ENCODE results near the gene ALKBH8.
"Not testable (repeated sequence)": the region's sequence is repeated elsewhere in the genome, so short reads cannot be mapped to it uniquely, and the experiment has no call there.

ALKBH8 gene

GRCh38 chr11:107590460-107591377 is 25.2 kb upstream of the ALKBH8 start, which contains the start of gene ELMOD1:
ELMOD1 (plus strand) TSS chr11:107591147; CDS start chr11:107618190, 27,043 bp downstream.
- Mint-ChIP-seq H3K4me3 (peak within 1 kb of the TSS; percentile 91), H3K27me3 (peaks cover 56% of the 10 kb centered on the region), H3K27ac (peak within 1 kb of the TSS; percentile 38), H3K9me3 (ENCODE audit: low read depth) (no peaks in the 10 kb centered on the region), H3K36me3 (no peaks in the 10 kb centered on the region), H3K4me1 (ENCODE audit: low read depth) (peaks cover 22% of the 10 kb centered on the region)

GRCh38 chr11:107587306-107587979 is 21.9 kb upstream of the ALKBH8 start:
- Mint-ChIP-seq H3K4me3 (no peak overlapping the region), H3K27me3 (peaks cover 42% of the 10 kb centered on the region), H3K27ac (no peak overlapping the region), H3K36me3 (no peaks in the 10 kb centered on the region), H3K9me3 (ENCODE audit: low read depth) (no peaks in the 10 kb centered on the region), H3K4me1 (ENCODE audit: low read depth) (peaks cover 17% of the 10 kb centered on the region)

- no peak overlapping the region for H3K27ac Mint-ChIP-seq
- no peaks in the 10 kb centered on the region for H3K36me3 Mint-ChIP-seq
- no peaks in the 10 kb centered on the region for H3K4me1 Mint-ChIP-seq (ENCODE audit: low read depth)
- no peak overlapping the region for H3K4me3 Mint-ChIP-seq
- peaks cover 33% of the 10 kb centered on the region for H3K27me3 Mint-ChIP-seq
- peaks cover 4% of the 10 kb centered on the region for H3K9me3 Mint-ChIP-seq (ENCODE audit: low read depth)
Observed at GRCh38 chr11:107583629-107584195, 18.2 kb upstream of the ALKBH8 start.

- Mint-ChIP-seq H3K4me1 (ENCODE audit: low read depth) (no peaks in the 10 kb centered on the region), H3K36me3 (no peaks in the 10 kb centered on the region), H3K4me3 (no peak overlapping the region), H3K27ac (no peak overlapping the region), H3K9me3 (ENCODE audit: low read depth) (peaks cover 4% of the 10 kb centered on the region), H3K27me3 (peaks cover 12% of the 10 kb centered on the region)
Observed at GRCh38 chr11:107581147-107581546, 15.6 kb upstream of the ALKBH8 start.

GRCh38 chr11:107579169-107579568 is 13.6 kb upstream of the ALKBH8 start:
- H3K9me3 Mint-ChIP-seq (ENCODE audit: low read depth): not testable (repeated sequence)

GRCh38 chr11:107577346-107577711 is 11.8 kb upstream of the ALKBH8 start:
- peaks cover 2% of the 10 kb centered on the region for H3K36me3 Mint-ChIP-seq
- no peaks in the 10 kb centered on the region for H3K4me1 Mint-ChIP-seq (ENCODE audit: low read depth)
- no peak overlapping the region for H3K4me3 Mint-ChIP-seq
- peaks cover 4% of the 10 kb centered on the region for H3K9me3 Mint-ChIP-seq (ENCODE audit: low read depth)
- no peak overlapping the region for H3K27ac Mint-ChIP-seq
- H3K27me3 Mint-ChIP-seq: peaks cover 6% of the 10 kb centered on the region

More at GRCh38 chr11:107579169-107579568, 13.6 kb upstream of the ALKBH8 start:
- not testable (repeated sequence) for H3K4me3 Mint-ChIP-seq; H3K4me1 Mint-ChIP-seq (ENCODE audit: low read depth); H3K36me3 Mint-ChIP-seq; H3K27ac Mint-ChIP-seq
- peaks cover 10% of the 10 kb centered on the region for H3K27me3 Mint-ChIP-seq

- not testable (repeated sequence) for H3K4me1 Mint-ChIP-seq (ENCODE audit: low read depth); H3K27me3 Mint-ChIP-seq; H3K9me3 Mint-ChIP-seq (ENCODE audit: low read depth); H3K4me3 Mint-ChIP-seq; H3K27ac Mint-ChIP-seq; H3K36me3 Mint-ChIP-seq
Observed at GRCh38 chr11:107576497-107577345, 11.2 kb upstream of the ALKBH8 start.

GRCh38 chr11:107573438-107573837 is 7.9 kb upstream of the ALKBH8 start:
- Mint-ChIP-seq H3K9me3 (ENCODE audit: low read depth) (no peaks in the 10 kb centered on the region), H3K27me3 (no peaks in the 10 kb centered on the region), H3K36me3 (peaks cover 2% of the 10 kb centered on the region), H3K4me3 (no peak overlapping the region), H3K27ac (no peak overlapping the region), H3K4me1 (ENCODE audit: low read depth) (no peaks in the 10 kb centered on the region)

GRCh38 chr11:107570015-107570414 is 4.5 kb upstream of the ALKBH8 start:
- no peaks in the 10 kb centered on the region for H3K27me3 Mint-ChIP-seq
- H3K4me3 Mint-ChIP-seq: no peak overlapping the region
- peaks cover 2% of the 10 kb centered on the region for H3K36me3 Mint-ChIP-seq
- no peaks in the 10 kb centered on the region for H3K9me3 Mint-ChIP-seq (ENCODE audit: low read depth)
- no peak overlapping the region for H3K27ac Mint-ChIP-seq
- H3K4me1 Mint-ChIP-seq (ENCODE audit: low read depth): peaks cover 20% of the 10 kb centered on the region

GRCh38 chr11:107567739-107568335 is 2.3 kb upstream of the ALKBH8 start:
- H3K36me3 Mint-ChIP-seq: no peaks in the 10 kb centered on the region
- H3K4me3 Mint-ChIP-seq: peak overlapping the region; percentile 1
- no peaks in the 10 kb centered on the region for H3K27me3 Mint-ChIP-seq
- peaks cover 37% of the 10 kb centered on the region for H3K4me1 Mint-ChIP-seq (ENCODE audit: low read depth)
- no peak overlapping the region for H3K27ac Mint-ChIP-seq
- H3K9me3 Mint-ChIP-seq (ENCODE audit: low read depth): no peaks in the 10 kb centered on the region

GRCh38 chr11:107566569-107566968 is 1.0 kb upstream of the ALKBH8 start:
- no peaks in the 10 kb centered on the region for H3K27me3 Mint-ChIP-seq
- H3K4me3 Mint-ChIP-seq: peak overlapping the region; percentile 95
- peaks cover 50% of the 10 kb centered on the region for H3K4me1 Mint-ChIP-seq (ENCODE audit: low read depth)
- H3K36me3 Mint-ChIP-seq: no peaks in the 10 kb centered on the region
- H3K9me3 Mint-ChIP-seq (ENCODE audit: low read depth): no peaks in the 10 kb centered on the region
- H3K27ac Mint-ChIP-seq: peak overlapping the region; percentile 93

GRCh38 chr11:107565955-107566501 is 493 bp upstream of the ALKBH8 start:
- not testable (repeated sequence) for H3K27me3 Mint-ChIP-seq; H3K9me3 Mint-ChIP-seq (ENCODE audit: low read depth); H3K36me3 Mint-ChIP-seq
- peaks cover 55% of the 10 kb centered on the region for H3K4me1 Mint-ChIP-seq (ENCODE audit: low read depth)
- peak overlapping the region; percentile 93 for H3K27ac Mint-ChIP-seq
- H3K4me3 Mint-ChIP-seq: peak overlapping the region; percentile 95

- H3K4me1 Mint-ChIP-seq (ENCODE audit: low read depth): peaks cover 60% of the 10 kb centered on the region
- H3K27me3 Mint-ChIP-seq: no peaks in the 10 kb centered on the region
- no peaks in the 10 kb centered on the region for H3K36me3 Mint-ChIP-seq
- H3K27ac Mint-ChIP-seq: peak overlapping the region; percentile 93
- no peaks in the 10 kb centered on the region for H3K9me3 Mint-ChIP-seq (ENCODE audit: low read depth)
- H3K4me3 Mint-ChIP-seq: peak overlapping the region; percentile 95
Observed at GRCh38 chr11:107564877-107565218, 687 bp downstream of the ALKBH8 start.

GRCh38 chr11:107563702-107564101 is 1.8 kb downstream of the ALKBH8 start:
- H3K9me3 Mint-ChIP-seq (ENCODE audit: low read depth): no peaks in the 10 kb centered on the region
- no peaks in the 10 kb centered on the region for H3K27me3 Mint-ChIP-seq
- peak overlapping the region; percentile 78 for H3K27ac Mint-ChIP-seq
- H3K4me3 Mint-ChIP-seq: peak overlapping the region; percentile 72
- peaks cover 3% of the 10 kb centered on the region for H3K36me3 Mint-ChIP-seq
- H3K4me1 Mint-ChIP-seq (ENCODE audit: low read depth): peaks cover 64% of the 10 kb centered on the region

Measured in activated naive CD8-positive, alpha-beta T cell (primary cell).